Aorta (tissue), 5 donors: ENCODE data around the gene CDC42EP1. TPM values are rescaled to one million over a fixed set of nuclear protein-coding genes. Genes with fewer than 3 reads are reported as not detected.
"Not testable (repeated sequence)": the region's sequence is repeated elsewhere in the genome, so short reads cannot be mapped to it uniquely, and the experiment has no call there.

Source experiments
- ATAC-seq: fragments of 200-7000 bp; cut with Tn5 transposase; one replicate; pipeline ENCODE4 v1.9.1; 2022; ENCODE audit warnings: moderate library complexity; ENCODE audit not compliant: low FRiP score
- DNase-seq, 2 donors: peaks; one replicate each; pipeline ENCODE4 v3.0.0-alpha.2; 2020
- H3K27ac ChIP-seq, 2 donors: one replicate each; pipeline ENCODE4 v1.5.1; 2013; ENCODE audit warnings: low read length in 2 of 2, mild to moderate bottlenecking in 2 of 2, moderate library complexity in 2 of 2, control low read depth in 1 of 2, inconsistent platforms in 1 of 2, low read depth in 1 of 2
- H3K27me3 ChIP-seq, 2 donors: one replicate each; pipeline ENCODE4 v1.6.1; 2013; ENCODE audit warnings: control low read depth in 1 of 2, low read length in 1 of 2, mild to moderate bottlenecking in 1 of 2, moderate library complexity in 1 of 2; ENCODE audit not compliant: insufficient read depth in 2 of 2, control insufficient read depth in 1 of 2
- H3K36me3 ChIP-seq, 2 donors: one replicate each; pipeline ENCODE4 v1.6.1; 2013; ENCODE audit warnings: control low read depth in 1 of 2, low read length in 1 of 2, mild to moderate bottlenecking in 1 of 2; ENCODE audit not compliant: insufficient read depth in 2 of 2, control insufficient read depth in 1 of 2
- H3K4me1 ChIP-seq, 2 donors: one replicate each; pipeline ENCODE4 v1.6.1; 2013; ENCODE audit warnings: low read length in 2 of 2, control low read depth in 1 of 2, mild to moderate bottlenecking in 1 of 2, moderate library complexity in 1 of 2; ENCODE audit not compliant: insufficient read depth in 2 of 2, control insufficient read depth in 1 of 2
- H3K4me3 ChIP-seq, 2 donors: one replicate each; pipeline ENCODE4 v1.5.1; 2013; ENCODE audit warnings: low read length in 2 of 2, control low read depth in 1 of 2, mild to moderate bottlenecking in 1 of 2
- H3K9me3 ChIP-seq: one replicate; pipeline ENCODE4 v1.6.1; 2013; ENCODE audit warnings: mild to moderate bottlenecking, low read length; ENCODE audit not compliant: control insufficient read depth
- WGBS, 2 donors: extraction: QIAGEN DNeasy Blood & Tissue Kit; methylation state at CpG; one replicate each; pipeline ENCODE4 v1.1.7; 2013; 5-methylcytosine and 5-hydroxymethylcytosine counted together
- intact Hi-C, 2 donors: fragments of 100-400 bp; cut with DNase I; formaldehyde crosslinking; loops; one replicate each; pipeline versions ENCODE4 v1.14.2 to v1.15.0; 2022
- polyA plus RNA-seq, 2 donors: library from polyadenylated mRNA; stranded (reverse); fragments of 200-250 nt; gene quantifications; one replicate each; pipeline ENCODE4 v1.2.3, GENCODE V29; 2013
- total RNA-seq, 2 donors: library from RNA; stranded (reverse); fragmentation: NEBNext Ultra II Directional; extraction: Animal tissue kit (Norgen Biotek cat#: 25700); gene quantifications; one replicate each; pipeline ENCODE4 v1.2.1, GENCODE V29; 2021
- donor health status: healthy with polysubstance abuse.
- donor health status: Bipolar disorder and iron deficiency.
- donor health status: DM: no; HTN: no; CAD: no.
- donor health status: DM: no; HTN: no; CAD: no.
- donor health status: DM: yes; HTN: yes; CAD: no.

Gene CDC42EP1
- total and polyA plus RNA-seq, 4 donors, result 26.0 to 76.3 (median 56.9) TPM

GRCh38 chr22:37601540-37602442, 41.5 kb downstream of the CDC42EP1 start:
- intact Hi-C loops, result no loop called here
- no peaks in the 10 kb centered on the region for H3K4me1 ChIP-seq
- WGBS, 2 donors, result 32 to 34% methylated on average over 14 of the region's 14 CpGs
- no peak for DNase-seq
- ATAC-seq, result no peak
- no peaks in the 10 kb centered on the region for H3K27me3 ChIP-seq
- H3K27ac ChIP-seq, result no peak overlapping the region
- H3K36me3 ChIP-seq, result no peaks in the 10 kb centered on the region
- no peak overlapping the region for H3K4me3 ChIP-seq
- no peaks in the 10 kb centered on the region for H3K9me3 ChIP-seq

GRCh38 chr22:37602546-37603277, 42.4 kb downstream of the CDC42EP1 start:
- H3K27me3 ChIP-seq, intact Hi-C loops, H3K27ac ChIP-seq, H3K4me3 ChIP-seq, ATAC-seq, H3K9me3 ChIP-seq, DNase-seq, H3K4me1 ChIP-seq, H3K36me3 ChIP-seq: not testable (repeated sequence)
- 85% methylated on average over 5 of the region's 5 CpGs for WGBS, 2 donors

- Histone ChIP-seq H3K4me3 (no peak overlapping the region), H3K27ac (no peak overlapping the region), H3K27me3 (no peaks in the 10 kb centered on the region), H3K4me1 (no peaks in the 10 kb centered on the region), H3K36me3 (no peaks in the 10 kb centered on the region), H3K9me3 (no peaks in the 10 kb centered on the region)
- WGBS, 2 donors, result 84 to 90% methylated on average over 6 of the region's 6 CpGs
- ATAC-seq, result no peak
- intact Hi-C loops, result no loop called here
- DNase-seq, result no peak
Measured at GRCh38 chr22:37604074-37604473, 43.8 kb downstream of the CDC42EP1 start.

GRCh38 chr22:37604875-37605274, 44.6 kb downstream of the CDC42EP1 start:
- no peaks in the 10 kb centered on the region for H3K4me1 ChIP-seq
- no peak for DNase-seq
- H3K27me3 ChIP-seq, result no peaks in the 10 kb centered on the region
- ATAC-seq, result no peak
- H3K9me3 ChIP-seq, result no peaks in the 10 kb centered on the region
- no peak overlapping the region for H3K4me3 ChIP-seq
- no peak overlapping the region for H3K27ac ChIP-seq
- intact Hi-C loops, result no loop called here
- H3K36me3 ChIP-seq, result no peaks in the 10 kb centered on the region
- 67 to 69% methylated on average over 5 of the region's 5 CpGs for WGBS, 2 donors

- H3K4me1 ChIP-seq, result no peaks in the 10 kb centered on the region
- no peak overlapping the region for H3K4me3 ChIP-seq
- ATAC-seq (peak; percentile 34), DNase-seq (peak; percentile 84 to 94)
- no peaks in the 10 kb centered on the region for H3K27me3 ChIP-seq
- intact Hi-C loops, result no loop called here
- WGBS, 2 donors, result 2 to 4% methylated on average over 44 of the region's 44 CpGs
- no peaks in the 10 kb centered on the region for H3K9me3 ChIP-seq
- H3K27ac ChIP-seq, result no peak overlapping the region
- H3K36me3 ChIP-seq, result no peaks in the 10 kb centered on the region
Measured at GRCh38 chr22:37607010-37607934, 47.0 kb downstream of the CDC42EP1 start.

- Histone ChIP-seq H3K27me3 (no peaks in the 10 kb centered on the region), H3K9me3 (no peaks in the 10 kb centered on the region), H3K4me1 (no peaks in the 10 kb centered on the region), H3K27ac (peak overlapping the region; percentile 44 to 90), H3K4me3 (peak overlapping the region; percentile 59 to 72), H3K36me3 (no peaks in the 10 kb centered on the region)
- ATAC-seq (peak; percentile 2), DNase-seq (no peak)
- intact Hi-C loops, result no loop called here
- WGBS, 2 donors, result 3% methylated on average over 17 of the region's 17 CpGs
Measured at GRCh38 chr22:37607935-37608476, 47.7 kb downstream of the CDC42EP1 start.

GRCh38 chr22:37608477-37609239, 48.4 kb downstream of the CDC42EP1 start, which contains the start of gene GGA1:
Gene GGA1, plus strand, starts transcription at chr22:37608834. Its CDS starts 27 bp downstream, at chr22:37608861.
- H3K4me3 ChIP-seq, result peak within 1 kb of the TSS; percentile 69 to 72
- peak within 1 kb of the TSS; percentile 44 to 90 for H3K27ac ChIP-seq
- no peaks in the 10 kb centered on the region for H3K4me1 ChIP-seq
- no peaks in the 10 kb centered on the region for H3K27me3 ChIP-seq
- WGBS, 2 donors, result 0 to 1% methylated on average over 47 to 82 of the region's 82 CpGs
- no peaks in the 10 kb centered on the region for H3K36me3 ChIP-seq
- H3K9me3 ChIP-seq, result no peaks in the 10 kb centered on the region
- peak; percentile 96 for ATAC-seq
- DNase-seq, result peak; percentile 98
- intact Hi-C loops, result no loop called here
